Stimulated activated CD8-positive, alpha-beta memory T cell treated with anti-CD3 and anti-CD28 coated beads, Interleukin-2, amount 100 ng/mL, for 48 hours (primary cell): ENCODE data around the gene IL1RAP.

ENCODE experiments used
- DNase-seq, 2 donors: peaks; one replicate each; pipeline ENCODE4 v3.0.0-alpha.2; 2020; ENCODE audit warnings: low read depth in 2 of 2

The IL1RAP gene

DNA sequence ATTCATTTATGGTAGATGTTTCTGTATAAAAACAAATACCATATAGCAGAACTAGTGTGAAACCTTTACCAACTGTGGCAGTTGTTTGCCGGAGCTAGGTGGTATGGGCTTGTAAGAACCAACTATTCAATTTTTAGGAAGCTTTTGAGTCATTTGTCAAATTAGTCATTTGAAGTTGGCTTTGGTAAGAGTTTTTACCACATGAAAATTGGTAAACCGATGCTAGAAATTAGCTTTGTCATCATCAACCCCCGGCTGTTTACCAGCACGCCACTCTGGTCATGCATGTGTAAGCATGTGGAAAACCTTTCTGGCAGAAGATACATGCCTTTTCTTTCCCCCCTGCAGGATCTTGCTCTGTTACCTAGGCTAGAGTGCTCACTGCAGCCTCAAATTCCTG lies 63.3 kb downstream of the IL1RAP start:
- no peak for DNase-seq

DNA sequence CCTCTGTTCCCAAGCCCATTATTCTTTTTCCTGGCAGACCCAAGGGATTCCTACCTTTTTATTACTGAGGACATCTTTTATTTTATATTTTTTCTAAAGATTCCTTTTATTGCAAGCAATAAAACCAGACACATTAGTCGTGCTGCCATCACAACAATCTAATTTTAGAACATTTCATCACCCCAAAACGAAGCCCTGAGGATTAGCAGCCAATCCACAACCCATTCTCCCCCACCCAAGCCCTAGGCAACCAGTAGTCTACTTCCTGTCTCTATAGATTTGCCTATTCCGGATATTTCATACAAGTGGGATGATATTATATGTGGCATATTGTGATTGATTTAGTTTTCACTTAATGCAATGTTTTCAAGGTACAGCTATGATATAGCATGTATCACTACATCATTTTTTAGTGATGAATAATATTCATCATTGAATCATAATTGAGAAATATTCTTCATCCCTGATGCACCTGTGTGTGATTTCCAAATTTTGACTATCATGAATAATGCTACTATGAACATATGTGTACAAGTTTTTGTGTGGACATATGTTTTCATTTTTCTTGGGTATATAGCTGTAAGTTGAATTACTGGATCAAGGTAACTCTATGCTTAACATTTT lies 65.7 kb downstream of the IL1RAP start:
- DNase-seq = no peak

DNA sequence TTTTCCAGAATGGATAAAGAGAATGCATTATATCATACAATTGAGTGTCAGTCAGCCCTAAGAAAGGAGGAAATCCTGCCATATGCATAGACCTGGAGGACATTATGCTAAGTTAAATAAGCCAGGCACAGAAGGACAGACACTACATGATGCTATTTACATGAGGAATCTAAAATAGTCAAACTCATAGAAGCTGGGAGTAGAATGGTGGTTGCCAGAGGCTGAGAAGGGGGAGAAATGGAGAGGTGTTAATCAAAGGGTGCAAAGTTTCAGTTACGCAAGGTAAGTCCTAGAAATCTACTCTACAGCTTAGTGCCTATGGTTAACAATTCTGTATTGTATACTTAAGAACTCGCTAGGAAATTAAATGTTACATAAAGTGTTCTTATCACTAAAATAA lies 66.5 kb downstream of the IL1RAP start:
- DNase-seq = no peak

DNA sequence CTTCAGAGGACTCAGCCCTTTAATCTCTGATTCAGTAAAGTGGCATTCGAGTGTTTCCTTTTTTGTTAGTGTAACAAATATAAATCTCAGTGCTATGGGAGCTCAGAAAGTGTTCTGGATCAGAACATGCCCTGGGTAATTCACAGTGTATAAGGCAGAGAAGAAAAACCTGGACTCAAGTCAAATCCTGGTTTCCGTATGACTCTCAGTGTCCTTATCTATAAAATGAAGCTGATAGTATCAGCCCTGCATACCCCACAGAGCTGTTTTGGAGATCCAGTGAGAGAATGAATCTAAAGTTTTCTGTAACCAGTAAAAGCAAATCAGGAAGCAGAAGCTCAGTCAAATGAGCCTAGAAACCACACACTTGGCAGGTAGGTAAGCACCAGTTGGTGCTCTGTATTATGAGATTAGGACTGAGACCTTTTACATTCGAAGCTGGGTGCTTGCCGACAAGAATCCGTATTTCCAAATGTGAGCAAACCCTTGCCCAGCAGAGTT lies 67.2 kb downstream of the IL1RAP start:
- no peak for DNase-seq

DNA sequence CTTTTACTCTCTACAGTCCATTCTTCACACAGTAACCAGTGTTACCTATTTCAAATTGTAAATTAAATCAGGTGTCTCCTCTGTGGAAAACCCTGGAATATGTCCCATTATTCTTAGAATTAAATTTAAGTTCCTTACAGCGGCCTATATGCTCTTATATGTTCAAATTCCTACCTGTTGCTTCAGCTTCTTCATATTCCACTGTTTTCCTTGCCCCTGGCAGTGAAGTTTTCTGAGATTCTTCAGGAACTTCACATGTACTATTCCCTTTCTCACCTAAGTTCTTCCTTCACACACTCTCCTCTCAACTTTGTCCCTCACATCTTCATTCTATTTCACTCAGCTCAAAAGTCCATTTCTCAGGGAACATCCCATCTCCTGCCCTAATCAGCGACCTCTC lies 68.8 kb downstream of the IL1RAP start:
- no peak for DNase-seq

GRCh38 chr3:190585805-190586630 lies 72.1 kb downstream of the IL1RAP start:
- peak; percentile 19 to 36 for DNase-seq

- peak in 1 of 2 donors; percentile 4 for DNase-seq
These were observed 72.7 kb downstream of the IL1RAP start for GRCh38 chr3:190586631-190587011.

GRCh38 chr3:190588570-190588969 lies 74.7 kb downstream of the IL1RAP start:
- no peak for DNase-seq

DNA sequence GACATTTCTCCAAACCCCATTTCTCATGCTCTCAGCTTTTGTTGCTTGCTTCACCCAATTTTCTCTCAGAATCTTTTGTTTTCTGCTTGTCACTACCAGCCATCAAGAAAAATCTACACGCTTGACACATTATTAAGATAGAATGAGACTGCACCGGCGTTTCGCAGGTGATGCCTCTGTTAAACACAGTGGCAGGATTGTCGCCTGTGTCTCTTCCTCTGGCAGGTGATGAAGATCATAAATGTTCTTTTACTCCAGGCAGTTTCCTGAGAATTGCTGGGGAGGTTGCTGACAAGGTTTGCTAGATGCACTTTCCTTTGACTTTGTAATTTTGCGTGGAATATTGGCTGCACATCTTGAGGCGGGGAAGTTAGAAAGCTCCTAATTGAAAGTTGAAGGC lies 75.4 kb downstream of the IL1RAP start:
- no peak for DNase-seq

DNA sequence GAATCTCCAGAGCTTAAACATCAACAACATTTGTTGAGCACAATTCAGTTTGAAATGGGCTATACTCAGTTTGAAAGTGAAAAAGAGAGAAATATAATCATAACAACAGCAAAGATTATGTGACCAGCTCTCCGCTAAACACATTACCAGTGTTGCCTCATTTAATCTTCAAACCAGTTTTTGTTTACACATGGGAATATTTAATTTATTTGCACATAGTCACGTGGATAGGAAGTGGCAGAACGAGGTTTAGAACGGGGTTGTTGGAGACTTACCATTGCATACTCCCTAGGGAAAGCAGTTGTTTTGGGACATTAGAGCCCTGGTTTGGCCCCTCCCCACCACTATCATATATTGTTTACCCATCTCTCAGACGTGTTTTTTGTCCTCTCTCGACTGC lies 77.2 kb downstream of the IL1RAP start:
- DNase-seq = no peak

DNA sequence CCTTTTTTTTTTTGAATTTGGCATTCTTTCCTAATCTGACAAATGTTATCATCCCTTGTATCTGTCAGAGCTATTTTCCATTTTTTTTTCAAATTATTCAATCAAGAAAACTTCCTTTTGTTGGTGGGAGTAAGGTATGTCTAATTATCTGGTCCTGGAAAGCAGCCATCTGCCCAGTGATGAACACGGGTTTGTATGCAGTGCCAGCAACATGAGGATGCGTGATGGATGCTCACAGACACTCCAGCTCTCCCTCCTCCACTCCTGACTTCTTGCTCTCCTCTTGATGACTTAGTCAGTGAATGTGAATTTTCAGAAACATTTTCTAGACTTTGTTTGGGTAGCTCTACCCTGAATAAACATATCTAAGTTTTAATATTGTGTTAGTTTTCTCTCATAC lies 79.2 kb downstream of the IL1RAP start:
- DNase-seq = no peak

GRCh38 chr3:190594171-190594570 lies 80.3 kb downstream of the IL1RAP start:
- no peak for DNase-seq

DNA sequence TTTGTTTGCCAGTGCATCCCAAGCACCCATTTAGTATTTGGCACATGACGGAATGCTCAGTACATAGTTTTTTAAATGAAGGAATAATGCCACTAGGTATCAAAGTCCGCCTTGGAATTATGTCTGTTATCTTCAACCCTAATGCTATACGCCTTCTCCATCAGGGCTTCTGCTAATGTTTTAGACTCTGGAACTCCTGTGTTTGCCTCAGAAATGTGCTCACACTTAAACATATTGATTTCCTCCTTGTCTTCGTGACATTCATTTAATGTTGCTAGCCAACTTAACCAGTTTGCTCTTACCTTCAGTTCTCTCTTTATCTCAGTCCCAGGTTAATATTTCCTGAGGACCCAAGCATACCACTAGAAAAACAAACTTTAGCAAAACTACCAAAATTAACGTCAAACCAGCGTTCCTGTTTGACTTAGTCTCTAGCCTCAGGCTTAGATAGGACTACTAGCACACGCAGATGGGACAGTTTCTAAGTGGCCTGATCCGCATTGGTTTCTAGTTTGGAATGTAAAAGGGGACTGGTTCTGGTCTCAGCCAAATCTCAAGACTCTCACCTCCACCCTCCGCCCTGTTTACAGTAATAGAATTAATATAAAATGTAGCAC lies 81.4 kb downstream of the IL1RAP start:
- DNase-seq = no peak

DNA sequence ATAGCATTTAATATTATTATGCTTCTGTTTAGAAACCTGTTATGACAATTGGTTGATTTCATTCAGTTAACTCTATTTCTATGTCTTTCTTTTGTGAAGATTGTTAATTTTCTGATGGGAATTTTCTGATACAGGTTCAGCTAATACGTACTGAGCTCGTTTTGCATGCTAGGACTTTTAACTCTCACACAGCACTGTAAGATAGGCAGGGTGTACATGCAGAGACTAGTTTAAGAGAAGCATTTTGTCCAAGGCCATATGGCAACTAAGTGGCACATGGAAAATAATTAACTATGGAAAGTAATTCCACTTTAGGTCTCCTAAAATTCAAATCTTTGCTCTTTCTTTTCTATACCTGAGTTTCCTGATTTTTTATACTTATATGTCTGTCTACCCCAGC lies 81.9 kb downstream of the IL1RAP start:
- DNase-seq = no peak

DNA sequence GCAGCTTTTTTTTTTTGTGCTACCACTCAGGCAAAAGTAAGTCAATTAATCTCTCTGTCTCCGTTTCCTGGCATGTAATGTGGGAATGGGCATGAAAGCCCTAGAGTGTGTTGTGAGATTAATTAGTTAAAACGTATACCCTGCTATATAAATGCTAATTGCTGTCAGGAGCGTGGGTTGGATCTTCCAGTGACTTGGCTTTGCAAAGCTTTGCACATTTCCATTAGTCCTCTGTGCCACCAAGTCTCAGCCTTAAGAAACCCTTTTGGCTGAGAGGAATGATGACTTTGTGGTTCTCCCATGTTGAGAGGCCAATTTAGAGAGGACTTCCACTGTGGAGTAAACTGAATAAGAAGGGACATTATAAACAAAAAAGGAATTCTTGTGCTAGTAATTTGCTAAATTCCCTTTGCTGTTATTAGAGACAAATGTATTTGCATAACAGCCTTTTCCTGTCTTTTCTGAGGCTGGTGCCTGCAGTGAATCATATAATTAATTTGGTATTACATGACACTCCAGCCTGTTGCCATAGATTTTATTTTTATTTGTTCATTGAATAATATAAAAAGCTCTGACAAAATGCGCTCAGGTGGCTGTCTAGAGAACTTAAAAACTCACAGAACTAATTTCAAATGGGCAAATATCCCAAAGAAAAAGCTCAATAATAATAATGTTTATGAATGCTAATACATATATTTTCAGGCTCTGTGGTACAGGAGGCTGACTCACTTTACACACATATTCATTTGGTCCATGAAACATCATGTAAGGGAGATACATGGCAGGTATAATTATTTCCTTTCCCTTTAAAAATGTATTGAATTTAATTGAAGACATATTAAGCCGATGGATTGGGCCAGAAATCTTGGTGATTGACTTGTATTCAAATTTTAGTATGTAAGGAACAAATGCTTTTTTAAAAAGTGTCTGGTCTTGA lies 82.7 kb downstream of the IL1RAP start:
- DNase-seq = no peak

GRCh38 chr3:190597291-190597690 lies 83.4 kb downstream of the IL1RAP start:
- no peak for DNase-seq

GRCh38 chr3:190601622-190602021 lies 87.7 kb downstream of the IL1RAP start:
- no peak for DNase-seq

GRCh38 chr3:190605385-190605784 lies 91.5 kb downstream of the IL1RAP start:
- DNase-seq = no peak

DNA sequence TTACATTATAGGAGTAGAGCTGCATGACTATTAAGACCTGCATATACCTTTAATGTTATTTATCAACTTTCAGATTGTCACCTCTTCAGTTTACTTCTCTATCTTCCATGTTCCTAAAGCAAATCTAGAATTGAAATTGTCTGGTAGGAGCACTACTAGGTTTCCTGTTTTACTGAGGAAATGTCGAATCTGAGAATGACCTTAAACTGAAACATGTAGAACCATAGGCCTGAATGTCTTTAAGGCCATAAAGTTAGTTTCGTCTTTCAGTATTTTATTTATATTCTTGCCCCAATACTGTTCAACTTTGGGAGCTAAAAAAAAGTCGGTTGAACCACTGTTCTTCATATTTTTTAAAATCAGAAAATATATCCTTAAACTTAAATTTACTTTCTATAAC lies 92.7 kb downstream of the IL1RAP start:
- DNase-seq = no peak

DNA sequence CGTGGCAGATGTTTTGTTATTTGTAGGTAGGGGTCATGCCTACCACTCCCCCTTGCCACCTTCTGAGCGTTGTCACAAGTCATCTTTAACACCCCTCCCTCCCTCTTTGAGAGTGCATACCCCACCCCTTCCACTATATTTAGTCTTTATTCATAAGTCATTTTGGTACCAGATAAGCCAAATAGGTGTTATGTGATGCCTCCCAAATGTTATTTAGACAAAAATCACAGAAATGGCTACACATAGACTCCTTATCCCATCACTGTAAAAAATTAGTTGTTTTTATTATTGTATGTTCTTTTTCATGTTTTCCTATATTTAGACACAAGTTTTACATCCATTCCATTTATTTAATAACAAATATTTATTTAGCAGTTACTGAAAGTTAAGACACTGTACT lies 93.1 kb downstream of the IL1RAP start:
- DNase-seq = no peak

GRCh38 chr3:190608850-190609589 lies 95.1 kb downstream of the IL1RAP start:
- no peak for DNase-seq
